Mesendoderm (in vitro differentiated cells): ENCODE data around the gene CYP1A1.
"Not testable (repeated sequence)": the region's sequence is repeated elsewhere in the genome, so short reads cannot be mapped to it uniquely, and the experiment has no call there.

Experiments
- DNase-seq: peaks from one replicate; pipeline ENCODE4 v3.0.0; 2013
- H2AK5ac ChIP-seq: 2 replicates; pipeline ENCODE4 v1.6.1; 2013; ENCODE audit warnings: low read length, inconsistent platforms
- H2BK120ac ChIP-seq: 2 replicates; pipeline ENCODE4 v1.6.1; 2013; ENCODE audit warnings: low read depth, mild to moderate bottlenecking, low read length, moderate library complexity, mixed read lengths
- H2BK15ac ChIP-seq: replicated peaks from 2 replicates; pipeline ENCODE4 v1.6.1; 2013; ENCODE audit warnings: low read depth, mild to moderate bottlenecking, moderate library complexity
- H2BK5ac ChIP-seq: 2 replicates; pipeline ENCODE4 v1.6.1; 2013; ENCODE audit warnings: low read length, inconsistent platforms
- H3K18ac ChIP-seq: 2 replicates; pipeline ENCODE4 v1.6.1; 2013; ENCODE audit warnings: mild to moderate bottlenecking, low read length, mixed read lengths
- H3K23ac ChIP-seq: one replicate; pipeline ENCODE4 v1.6.1; 2013; ENCODE audit warnings: low read length
- H3K27ac ChIP-seq: 2 replicates; pipeline ENCODE4 v1.5.1; 2013; ENCODE audit warnings: low read depth, mild to moderate bottlenecking, inconsistent platforms, low read length, moderate library complexity
- H3K27me3 ChIP-seq: 2 replicates; pipeline ENCODE4 v1.6.1; 2013; ENCODE audit warnings: low read length, control low read depth, mild to moderate bottlenecking, inconsistent platforms; ENCODE audit not compliant: insufficient read depth, poor library complexity
- H3K36me3 ChIP-seq: 2 replicates; pipeline ENCODE4 v1.6.1; 2013; ENCODE audit warnings: low read length, inconsistent platforms; ENCODE audit not compliant: control insufficient read depth, insufficient read depth
- H3K4ac ChIP-seq: one replicate; pipeline ENCODE4 v1.6.1; 2013; ENCODE audit warnings: low read depth, mild to moderate bottlenecking, low read length, moderate library complexity
- H3K4me1 ChIP-seq: 2 replicates; pipeline ENCODE4 v1.6.1; 2013; ENCODE audit warnings: low read depth, low read length, inconsistent platforms; ENCODE audit not compliant: control insufficient read depth
- H3K4me2 ChIP-seq: 2 replicates; pipeline ENCODE4 v1.6.1; 2013; ENCODE audit warnings: low read length
- H3K4me3 ChIP-seq: 2 replicates; pipeline ENCODE4 v1.5.1; 2013; ENCODE audit warnings: mild to moderate bottlenecking, low read length
- H3K56ac ChIP-seq: one replicate; pipeline ENCODE4 v1.6.1; 2013; ENCODE audit warnings: low read length
- H3K79me1 ChIP-seq: 2 replicates; pipeline ENCODE4 v1.6.1; 2013; ENCODE audit warnings: low read length, inconsistent platforms
- H3K79me2 ChIP-seq: 2 replicates; pipeline ENCODE4 v1.6.1; 2013; ENCODE audit warnings: mild to moderate bottlenecking, low read length; ENCODE audit not compliant: control insufficient read depth, insufficient read depth
- H3K9ac ChIP-seq: 2 replicates; pipeline ENCODE4 v1.6.1; 2013; ENCODE audit warnings: low read length, inconsistent platforms
- H4K5ac ChIP-seq: one replicate; pipeline ENCODE4 v1.6.1; 2013; ENCODE audit warnings: low read length
- H4K8ac ChIP-seq: one replicate; pipeline ENCODE4 v1.6.1; 2013; ENCODE audit warnings: low read depth, mild to moderate bottlenecking, control low read depth, low read length, moderate library complexity
- WGBS: extraction: QIAGEN DNeasy Blood & Tissue Kit; methylation state at CpG from one replicate; pipeline ENCODE4 v1.1.7; 2013; ENCODE audit warnings: low lambda C conversion rate, missing lambda C conversion rate; ENCODE audit not compliant: insufficient coverage; ENCODE audit errors: extremely low coverage; 5-methylcytosine and 5-hydroxymethylcytosine counted together

CYP1A1 gene

DNA sequence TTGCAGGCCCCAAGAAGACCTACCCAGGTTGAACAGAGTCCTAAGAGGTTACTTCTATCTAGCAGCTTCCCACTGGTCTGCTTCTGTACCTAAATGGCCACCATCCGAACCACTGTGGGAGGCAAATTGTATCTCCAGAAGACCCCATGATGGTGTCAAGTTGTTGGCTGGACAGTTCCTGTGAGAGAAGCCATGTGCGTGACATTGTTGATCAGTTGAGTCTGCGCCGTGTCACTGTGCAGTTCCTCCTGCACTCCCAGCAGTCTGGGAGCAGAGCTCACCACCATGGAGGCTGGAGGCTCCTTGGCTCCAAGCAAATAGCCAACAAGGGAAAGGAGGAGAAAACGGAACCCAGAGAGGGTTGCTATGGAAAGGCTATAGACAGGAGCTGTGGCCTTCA is 7.5 kb upstream of the CYP1A1 start:
- no peak overlapping the region for H3K9ac ChIP-seq
- no peaks in the 10 kb centered on the region for H3K27me3 ChIP-seq
- WGBS: no CpG with 5 or more reads among the region's 5 CpGs

DNA sequence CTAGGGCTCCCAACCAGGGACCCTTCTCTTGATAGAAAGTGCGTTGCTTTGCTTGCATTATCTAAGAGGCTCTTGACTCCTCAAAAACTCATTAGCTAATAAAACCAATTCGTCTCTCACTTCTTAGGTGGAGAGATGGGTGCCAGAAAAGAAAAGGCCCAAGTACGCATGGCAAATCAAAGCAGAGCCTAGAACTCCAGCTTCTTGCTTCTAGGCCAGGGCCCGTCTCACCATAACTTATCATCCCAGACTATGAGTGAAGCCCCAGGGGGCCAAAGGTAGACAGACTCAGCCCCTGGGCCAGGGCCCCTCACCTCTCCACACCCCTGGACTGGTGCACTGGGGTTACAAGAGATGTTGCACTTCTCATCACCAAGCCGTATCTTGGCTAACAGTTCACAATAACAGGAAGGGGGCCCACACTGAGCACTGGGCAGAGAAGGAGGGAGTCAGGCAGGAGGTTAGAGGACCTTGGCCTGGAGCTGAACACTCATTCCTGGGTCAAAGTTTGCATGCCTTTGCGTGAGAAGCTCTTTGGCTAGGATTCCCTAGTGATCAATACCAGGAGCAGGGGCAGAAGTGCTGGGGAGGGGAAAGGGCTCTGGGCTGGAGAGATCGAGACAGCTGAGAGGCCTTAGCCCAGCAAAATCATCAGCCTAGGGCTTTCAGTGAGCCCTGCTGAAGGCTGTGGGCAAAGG is 5.4 kb upstream of the CYP1A1 start:
- Histone ChIP-seq H3K27me3 (peaks cover 6% of the 10 kb centered on the region), H3K36me3 (no peaks in the 10 kb centered on the region), H4K8ac (no peak overlapping the region), H3K9ac (no peak overlapping the region), H4K5ac (no peak overlapping the region), H3K18ac (no peak overlapping the region), H3K4me1 (no peaks in the 10 kb centered on the region), H3K79me2 (no peaks in the 10 kb centered on the region), H2BK5ac (no peak overlapping the region), H2AK5ac (no peak overlapping the region), H3K56ac (no peak overlapping the region), H3K4ac (no peak overlapping the region), H3K27ac (no peak overlapping the region), H2BK15ac (no peak overlapping the region), H3K4me3 (no peak overlapping the region), H2BK120ac (no peak overlapping the region), H3K4me2 (no peak overlapping the region), H3K79me1 (no peaks in the 10 kb centered on the region), H3K23ac (no peak overlapping the region)
- DNase-seq: no peak
- no CpG with 5 or more reads among the region's 7 CpGs for WGBS

More for the DNA sequence above, 7.5 kb upstream of the CYP1A1 start:
- no peaks in the 10 kb centered on the region for H3K4me1 ChIP-seq
- no peak overlapping the region for H4K8ac ChIP-seq
- no peak overlapping the region for H3K56ac ChIP-seq
- H3K18ac ChIP-seq: no peak overlapping the region
- no peaks in the 10 kb centered on the region for H3K79me2 ChIP-seq
- no peak overlapping the region for H3K4me3 ChIP-seq
- H3K4me2 ChIP-seq: no peak overlapping the region
- no peaks in the 10 kb centered on the region for H3K79me1 ChIP-seq
- H3K4ac ChIP-seq: no peak overlapping the region
- no peak overlapping the region for H2BK5ac ChIP-seq
- DNase-seq: no peak
- H2AK5ac ChIP-seq: no peak overlapping the region
- H2BK120ac ChIP-seq: no peak overlapping the region
- H3K36me3 ChIP-seq: no peaks in the 10 kb centered on the region
- no peak overlapping the region for H2BK15ac ChIP-seq
- H3K23ac ChIP-seq: no peak overlapping the region
- no peak overlapping the region for H3K27ac ChIP-seq
- H4K5ac ChIP-seq: no peak overlapping the region

DNA sequence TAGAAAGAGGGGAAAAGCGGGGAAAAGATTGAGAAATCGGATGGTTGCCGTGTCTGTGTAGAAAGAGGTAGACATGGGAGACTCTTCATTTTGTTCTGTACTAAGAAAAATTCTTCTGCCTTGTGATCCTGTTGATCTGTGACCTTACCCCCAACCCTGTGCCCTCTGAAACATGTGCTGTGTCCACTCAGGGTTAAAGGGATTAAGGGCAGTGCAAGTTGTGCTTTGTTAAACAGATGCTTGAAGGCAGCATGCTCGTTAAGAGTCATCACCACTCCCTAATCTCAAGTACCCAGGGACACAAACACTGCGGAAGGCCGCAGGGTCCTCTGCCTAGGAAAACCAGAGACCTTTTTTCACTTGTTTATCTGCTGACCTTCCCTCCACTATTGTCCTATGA is 4.0 kb upstream of the CYP1A1 start:
- H3K79me2 ChIP-seq, H3K4me1 ChIP-seq, H3K27ac ChIP-seq, H3K4ac ChIP-seq, H3K4me3 ChIP-seq, H2BK5ac ChIP-seq, H4K8ac ChIP-seq, H3K4me2 ChIP-seq, H3K56ac ChIP-seq, H2BK120ac ChIP-seq, H4K5ac ChIP-seq, H3K36me3 ChIP-seq, H3K9ac ChIP-seq, H3K18ac ChIP-seq, H2BK15ac ChIP-seq, H2AK5ac ChIP-seq, H3K27me3 ChIP-seq, H3K79me1 ChIP-seq, DNase-seq, H3K23ac ChIP-seq: not testable (repeated sequence)
- WGBS: no CpG with 5 or more reads among the region's 6 CpGs

DNA sequence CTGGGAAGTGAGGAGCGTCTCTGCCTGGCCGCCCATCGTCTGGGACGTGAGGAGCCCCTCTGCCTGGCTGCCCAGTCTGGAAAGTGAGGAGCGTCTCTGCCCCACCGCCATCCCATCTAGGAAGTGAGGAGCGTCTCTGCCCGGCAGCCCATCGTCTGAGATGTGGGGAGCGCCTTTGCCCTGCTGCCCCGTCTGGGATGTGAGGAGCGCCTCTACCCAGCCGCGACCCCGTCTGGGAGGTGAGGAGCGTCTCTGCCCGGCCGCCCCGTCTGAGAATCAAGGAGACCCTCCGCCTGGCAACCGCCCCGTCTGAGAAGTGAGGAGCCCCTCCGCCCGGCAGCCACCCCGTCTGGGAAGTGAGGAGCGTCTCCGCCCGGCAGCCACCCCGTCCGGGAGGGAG is 3.4 kb upstream of the CYP1A1 start:
- H2BK120ac ChIP-seq, DNase-seq, H3K36me3 ChIP-seq, H3K27me3 ChIP-seq, H3K9ac ChIP-seq, H2BK15ac ChIP-seq, H3K4ac ChIP-seq, H3K27ac ChIP-seq, H3K4me2 ChIP-seq, H3K4me3 ChIP-seq, H3K79me2 ChIP-seq, H3K18ac ChIP-seq, H3K56ac ChIP-seq, H3K23ac ChIP-seq, H4K8ac ChIP-seq, H2BK5ac ChIP-seq, H4K5ac ChIP-seq, H2AK5ac ChIP-seq, H3K4me1 ChIP-seq, H3K79me1 ChIP-seq: not testable (repeated sequence)
- no CpG with 5 or more reads among the region's 30 CpGs for WGBS

DNA sequence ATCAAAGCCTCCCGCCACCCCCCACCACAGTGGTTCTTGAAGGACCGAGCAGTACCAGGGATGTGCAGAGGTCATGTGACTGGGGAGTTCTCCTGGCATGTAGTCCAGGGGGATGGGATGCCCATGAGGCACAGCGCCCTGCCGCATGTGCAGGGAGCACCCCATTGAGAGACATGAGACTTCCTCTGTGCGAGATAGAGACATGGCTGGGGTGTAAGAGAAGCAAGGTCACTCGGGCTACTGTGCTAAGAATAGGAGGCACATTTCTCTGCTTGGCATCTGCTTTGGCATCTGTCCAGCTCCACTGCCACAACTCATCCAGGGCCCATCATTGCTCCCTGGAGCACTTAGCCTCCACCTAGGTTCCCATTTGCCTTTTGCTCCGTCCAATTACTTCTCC is 2.4 kb upstream of the CYP1A1 start:
- Histone ChIP-seq H4K5ac (no peak overlapping the region), H3K4me1 (no peaks in the 10 kb centered on the region), H2AK5ac (no peak overlapping the region), H3K79me2 (no peaks in the 10 kb centered on the region), H3K56ac (no peak overlapping the region), H2BK5ac (no peak overlapping the region), H3K23ac (no peak overlapping the region), H3K27me3 (peaks cover 6% of the 10 kb centered on the region), H2BK120ac (no peak overlapping the region), H2BK15ac (no peak overlapping the region), H3K4ac (no peak overlapping the region), H3K36me3 (no peaks in the 10 kb centered on the region), H3K18ac (no peak overlapping the region), H3K4me2 (no peak overlapping the region), H3K27ac (no peak overlapping the region), H4K8ac (no peak overlapping the region), H3K9ac (no peak overlapping the region), H3K79me1 (no peaks in the 10 kb centered on the region), H3K4me3 (no peak overlapping the region)
- WGBS: no CpG with 5 or more reads among the region's 7 CpGs
- no peak for DNase-seq

DNA sequence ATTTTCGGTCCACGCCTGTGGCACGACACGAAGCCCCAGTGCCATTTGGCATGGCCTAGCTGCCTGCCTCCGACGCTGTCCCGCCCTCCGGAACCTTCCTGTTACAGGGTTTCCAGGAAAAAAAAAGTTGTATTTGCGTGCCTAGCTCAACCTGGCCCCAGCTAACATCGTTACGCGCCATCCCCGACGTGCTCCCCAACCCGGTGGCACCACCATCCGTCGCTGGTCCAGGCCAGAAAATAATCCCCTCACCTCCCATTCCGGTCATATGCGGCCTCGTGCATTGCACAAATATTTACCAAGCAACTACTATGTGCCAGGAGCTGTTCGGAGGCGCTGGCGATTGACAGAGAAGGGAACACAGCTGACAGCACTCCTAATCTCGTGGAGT is 1.4 kb upstream of the CYP1A1 start:
- Histone ChIP-seq H3K79me1 (no peaks in the 10 kb centered on the region), H3K27ac (no peak overlapping the region), H3K4me1 (no peaks in the 10 kb centered on the region), H2BK5ac (no peak overlapping the region), H3K18ac (no peak overlapping the region), H3K9ac (no peak overlapping the region), H2BK15ac (no peak overlapping the region), H3K56ac (no peak overlapping the region), H4K8ac (no peak overlapping the region), H2AK5ac (no peak overlapping the region), H3K4ac (no peak overlapping the region), H4K5ac (no peak overlapping the region), H3K4me3 (no peak overlapping the region), H3K23ac (no peak overlapping the region), H2BK120ac (no peak overlapping the region), H3K27me3 (peaks cover 6% of the 10 kb centered on the region), H3K36me3 (no peaks in the 10 kb centered on the region), H3K4me2 (no peak overlapping the region), H3K79me2 (no peaks in the 10 kb centered on the region)
- no CpG with 5 or more reads among the region's 24 CpGs for WGBS
- DNase-seq: no peak
